ENCODE measurements around the gene MACROD1. TPM values are rescaled to one million over a fixed set of nuclear protein-coding genes. Genes with fewer than 3 reads are reported as not detected.

Gene MACROD1
- total and polyA plus RNA-seq, 9 of the 15 experiments (the other 6 are each of a cell fraction or from before 2014, with no cell fraction given), result 1.1 to 60.0 (median 26.4) TPM

DNA sequence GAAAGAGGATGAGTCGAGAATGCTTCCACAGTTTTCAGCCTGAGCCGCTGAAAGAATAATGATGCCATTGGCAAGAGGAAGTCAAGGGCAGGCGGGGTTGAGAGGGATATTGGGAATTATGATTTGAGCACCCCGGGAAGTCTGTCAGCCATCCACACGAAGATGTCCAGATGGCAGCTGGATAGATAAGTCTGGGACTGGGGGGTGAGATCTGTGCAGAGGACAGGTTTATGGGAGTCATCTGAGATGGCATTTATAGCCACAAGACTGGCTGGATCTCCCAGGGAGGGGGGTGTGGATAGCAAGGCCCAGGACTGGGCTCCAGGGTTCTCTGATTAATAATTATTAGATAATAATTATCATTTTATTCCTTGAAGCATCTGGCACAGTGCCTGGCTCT lies 15.0 kb upstream of the MACROD1 start:
- no TSS peak for BruUV-seq (replicated peaks)
- Histone ChIP-seq H4K20me1 (replicated peaks; ENCODE audit: control insufficient read depth, insufficient read depth, low read length) (no peaks in the 10 kb centered on the region), H3K27ac (ENCODE audit: extremely low read depth, low read depth, low read length) (no peak overlapping the region; the same call in 2 of the 3 replicates), H2AFZ (ENCODE audit: low read depth, low read length) (no peak overlapping the region; the same call in 1 of the 2 replicates), H3K36me3 (ENCODE audit: control insufficient read depth, insufficient read depth, low read length) (peaks cover 4% of the 10 kb centered on the region; the same call in 1 of the 3 replicates), H3K79me2 (ENCODE audit: control insufficient read depth, insufficient read depth, low read length) (peaks cover 32% of the 10 kb centered on the region), H3K9me3 (replicated peaks; ENCODE audit: control insufficient read depth, insufficient read depth, low read depth, low read length) (no peaks in the 10 kb centered on the region), H3K9me1 (ENCODE audit: control insufficient read depth, insufficient read depth, low read length) (no peaks in the 10 kb centered on the region), H3K4me1 (replicated peaks in 1 of 2; ENCODE audit: control insufficient read depth in 2 of 2, insufficient read depth in 2 of 2, low read length in 2 of 2) (peaks cover 23 to 46% of the 10 kb centered on the region in 2 experiments), H3K9ac (ENCODE audit: insufficient read depth in 1 of 2, low read depth in 2 of 2, low read length in 2 of 2) (peak overlapping the region; percentile 41 to 66; a peak in 2 of 4 replicates), H3K4me3 (no peak overlapping the region), H3K27me3 (ENCODE audit: control insufficient read depth in 2 of 2, insufficient read depth in 2 of 2, low read length in 2 of 2) (no peaks in the 10 kb centered on the region), H3K4me2 (ENCODE audit: insufficient read depth, low read length) (peak overlapping the region; percentile 74)
- no peak for TF ChIP-seq ARID1B (IDR thresholded peaks at IDR 0.05)
- TF ChIP-seq, protein P1, sequence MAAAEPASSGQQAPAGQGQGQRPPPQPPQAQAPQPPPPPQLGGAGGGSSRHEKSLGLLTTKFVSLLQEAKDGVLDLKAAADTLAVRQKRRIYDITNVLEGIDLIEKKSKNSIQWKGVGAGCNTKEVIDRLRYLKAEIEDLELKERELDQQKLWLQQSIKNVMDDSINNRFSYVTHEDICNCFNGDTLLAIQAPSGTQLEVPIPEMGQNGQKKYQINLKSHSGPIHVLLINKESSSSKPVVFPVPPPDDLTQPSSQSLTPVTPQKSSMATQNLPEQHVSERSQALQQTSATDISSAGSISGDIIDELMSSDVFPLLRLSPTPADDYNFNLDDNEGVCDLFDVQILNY (CRISPR knock-in tag; IDR thresholded peaks at IDR 0.05), result no peak
- TF ChIP-seq SMAD1 (IDR thresholded peaks at IDR 0.05; ENCODE audit: low read depth, low read length, partially characterized antibody), result no peak
- TF ChIP-seq, protein P2, sequence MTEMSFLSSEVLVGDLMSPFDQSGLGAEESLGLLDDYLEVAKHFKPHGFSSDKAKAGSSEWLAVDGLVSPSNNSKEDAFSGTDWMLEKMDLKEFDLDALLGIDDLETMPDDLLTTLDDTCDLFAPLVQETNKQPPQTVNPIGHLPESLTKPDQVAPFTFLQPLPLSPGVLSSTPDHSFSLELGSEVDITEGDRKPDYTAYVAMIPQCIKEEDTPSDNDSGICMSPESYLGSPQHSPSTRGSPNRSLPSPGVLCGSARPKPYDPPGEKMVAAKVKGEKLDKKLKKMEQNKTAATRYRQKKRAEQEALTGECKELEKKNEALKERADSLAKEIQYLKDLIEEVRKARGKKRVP (CRISPR knock-in tag; IDR thresholded peaks at IDR 0.05), result no peak
- TF ChIP-seq TEAD1 (CRISPR knock-in tag; IDR thresholded peaks at IDR 0.05), result no peak
- no peak for TF ChIP-seq ZNF253 (CRISPR knock-in tag; conservative IDR thresholded peaks at IDR 0.05)
- no peak for TF ChIP-seq FOXM1 (IDR thresholded peaks at IDR 0.05; ENCODE audit: low read depth)
- no peak for TF ChIP-seq FOXM1 (CRISPR knock-in tag; IDR thresholded peaks at IDR 0.05; ENCODE audit: low read depth)
- no peak for TF ChIP-seq ZNF232 (CRISPR knock-in tag; IDR thresholded peaks at IDR 0.05)
- TF ChIP-seq ZNF143 (CRISPR knock-in tag; IDR thresholded peaks at IDR 0.05), result no peak
- intact Hi-C loops (cut with micrococcal nuclease), result no loop called here
- no peak for ATAC-seq
- FAIRE-seq, result no peak
- in situ Hi-C loops (cut with MboI), result no loop called here
- ChIA-PET CTCF (ENCODE audit: low intra/inter-chr PET ratio) (interaction anchor here (0.9 kb wide), 1 partner anchor 14 kb away, joined by 5 read pairs; the partner anchor contains the start of gene MACROD1), POLR2A (interaction anchor here (0.6 to 1.8 kb wide), 6 partner anchors 13 to 1726 kb away, joined by 3 to 9 read pairs (median 4); partner anchors contain the start of genes FERMT3 and MACROD1)
- 53% methylated on average over 5 of the region's 5 CpGs for WGBS (ENCODE audit: insufficient coverage, low coverage, missing lambda C conversion rate)
- no peak for DNase-seq (ENCODE audit: extremely low read depth in 1 of 4, low spot score in 3 of 4)
